HG03097 (cell line): ENCODE measurements around the gene TPRX2.
"Not testable (repeated sequence)": the region's sequence is repeated elsewhere in the genome, so short reads cannot be mapped to it uniquely, and the experiment has no call there.

ENCODE experiments used
- ATAC-seq: cut with Tn5 transposase; IDR thresholded peaks from one replicate; pipeline ENCODE4 v1.9.1; 2021; ENCODE audit not compliant: unreplicated experiment, low FRiP score

Gene TPRX2, protein sequence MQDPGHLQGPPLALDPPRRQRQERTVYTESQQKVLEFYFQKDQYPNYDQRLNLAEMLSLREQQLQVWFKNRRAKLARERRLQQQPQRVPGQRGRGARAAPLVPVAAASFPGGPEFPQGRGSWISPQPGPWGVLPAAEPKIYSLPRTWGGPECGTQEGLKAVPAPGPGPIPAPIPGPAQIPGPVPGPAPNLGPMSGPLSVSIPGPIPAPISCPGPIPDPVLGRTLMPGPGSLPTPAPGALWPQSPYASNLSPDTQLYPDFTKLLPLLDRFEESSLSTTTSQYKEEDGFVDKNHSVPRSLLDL

DNA sequence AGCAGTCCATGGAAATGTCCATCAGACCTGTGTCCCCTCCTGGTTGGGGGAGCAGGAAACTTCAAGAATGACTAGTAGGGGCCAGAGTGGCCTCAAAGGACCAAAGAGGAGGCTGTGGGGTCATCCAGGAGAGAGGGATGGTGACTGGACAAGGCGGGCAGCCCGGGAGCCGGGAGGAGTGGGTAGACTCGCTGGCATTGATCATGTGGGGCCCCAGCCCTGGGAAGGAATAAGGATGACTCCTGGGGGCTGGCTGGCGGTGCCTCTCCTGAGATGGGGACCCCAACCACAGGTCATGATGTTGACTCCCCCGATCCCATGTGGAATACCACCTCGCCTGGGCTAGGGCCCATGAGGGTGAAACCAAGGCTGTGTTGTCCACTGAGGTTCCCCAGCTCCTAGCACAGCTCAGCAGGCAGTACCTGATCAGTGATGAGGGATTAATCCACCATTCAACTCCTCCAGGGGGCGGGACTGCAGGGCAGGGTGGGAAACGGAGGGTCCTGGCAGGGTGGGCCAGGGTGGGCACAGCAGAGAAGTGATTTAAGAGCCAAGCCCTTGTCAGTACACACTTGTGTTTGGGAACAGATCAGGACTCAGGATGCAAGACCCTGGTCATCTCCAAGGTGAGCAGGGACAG is at the start of gene TPRX2:
Gene TPRX2, plus strand, starts transcription at position 590 of the 640 bp plus-strand sequence. Its CDS starts 12 bp downstream, at position 602.
- ATAC-seq: not testable (repeated sequence)

DNA sequence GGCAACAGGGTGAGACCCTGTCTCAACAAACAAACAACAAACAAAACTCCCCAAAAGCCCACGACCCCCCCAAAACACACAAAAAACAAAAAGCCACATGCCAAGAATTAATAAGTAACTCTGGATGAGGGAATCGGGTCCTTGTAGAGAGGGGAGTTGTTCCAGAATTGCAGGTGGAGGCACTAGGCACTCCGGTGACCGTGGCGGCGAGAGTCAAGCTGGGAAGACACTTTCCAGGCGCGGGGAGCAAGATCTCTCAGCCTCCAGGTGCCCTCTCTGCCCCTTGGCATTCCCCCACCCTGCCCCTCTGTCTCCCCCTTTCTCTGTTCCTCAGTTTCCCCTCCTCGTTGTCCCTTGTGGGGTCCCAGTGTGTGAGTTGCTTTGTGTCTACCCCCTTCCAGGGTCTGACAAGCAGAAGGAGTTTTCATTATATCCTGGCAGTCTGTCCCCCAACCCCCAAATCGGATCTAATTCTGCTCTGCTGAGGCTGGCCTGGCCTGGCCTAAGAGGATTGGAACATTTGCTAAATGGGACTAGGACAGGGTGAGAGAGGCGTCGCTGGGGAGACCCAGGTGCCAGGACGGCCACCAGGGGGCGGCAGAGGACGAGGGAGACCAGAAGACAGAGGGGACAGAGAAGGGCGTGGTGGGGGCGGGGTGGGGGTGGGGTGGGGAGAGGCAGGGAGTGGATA is 45.6 kb upstream of the TPRX2 start:
- ATAC-seq: no peak

DNA sequence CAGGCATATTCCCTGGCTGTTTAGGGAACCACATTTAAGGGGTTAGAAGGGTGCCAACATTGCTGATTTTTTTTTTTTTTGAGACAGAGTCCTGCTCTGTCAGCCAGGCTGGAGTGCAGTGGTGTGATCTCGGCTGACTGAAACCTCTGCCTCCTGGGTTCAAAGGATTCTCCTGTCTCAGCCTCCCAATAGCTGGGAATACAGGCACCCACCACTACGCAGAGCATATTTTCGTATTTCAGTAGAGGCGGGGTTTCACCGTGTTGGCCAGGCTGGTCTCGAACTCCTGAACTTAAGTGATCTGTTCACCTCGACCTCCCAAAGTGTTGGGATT is 45.1 kb upstream of the TPRX2 start:
- no peak for ATAC-seq

DNA sequence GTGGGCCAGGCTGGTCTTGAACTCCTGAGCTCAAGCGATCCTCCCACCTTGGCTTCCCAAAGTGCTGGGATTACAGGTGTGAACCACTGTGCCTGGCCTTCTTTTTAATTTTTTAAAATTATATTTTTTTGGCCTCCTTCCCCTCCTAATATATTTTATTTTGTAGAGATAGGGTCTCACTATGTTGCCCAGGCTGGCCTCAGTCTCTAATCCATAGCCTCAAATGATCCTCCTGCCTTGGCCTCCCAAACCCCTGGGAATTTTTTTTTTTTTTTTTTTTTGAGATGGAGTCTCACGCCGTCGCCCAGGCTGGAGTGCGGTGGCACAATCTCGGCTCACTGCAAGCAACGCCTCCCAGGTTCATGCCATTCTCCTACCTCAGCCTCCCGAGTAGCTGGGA is 42.8 kb upstream of the TPRX2 start:
- not testable (repeated sequence) for ATAC-seq

DNA sequence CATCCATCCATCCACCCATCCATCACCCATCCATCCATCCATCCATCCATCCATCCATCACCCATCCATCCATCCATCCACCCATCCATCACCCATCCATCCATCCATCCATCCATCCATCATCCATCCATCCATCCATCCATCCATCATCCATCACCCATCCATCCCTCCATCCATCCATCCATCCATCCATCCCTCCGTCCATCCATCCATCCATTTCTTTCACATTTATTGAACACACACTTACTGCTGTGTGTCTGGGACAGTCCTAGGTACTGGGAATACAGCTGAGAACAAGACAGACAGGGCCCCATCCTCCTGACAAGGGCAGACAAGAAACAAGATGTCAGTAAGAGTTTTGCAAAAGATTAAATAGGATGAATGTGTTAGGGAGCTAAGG is 40.8 kb upstream of the TPRX2 start:
- ATAC-seq: not testable (repeated sequence)

DNA sequence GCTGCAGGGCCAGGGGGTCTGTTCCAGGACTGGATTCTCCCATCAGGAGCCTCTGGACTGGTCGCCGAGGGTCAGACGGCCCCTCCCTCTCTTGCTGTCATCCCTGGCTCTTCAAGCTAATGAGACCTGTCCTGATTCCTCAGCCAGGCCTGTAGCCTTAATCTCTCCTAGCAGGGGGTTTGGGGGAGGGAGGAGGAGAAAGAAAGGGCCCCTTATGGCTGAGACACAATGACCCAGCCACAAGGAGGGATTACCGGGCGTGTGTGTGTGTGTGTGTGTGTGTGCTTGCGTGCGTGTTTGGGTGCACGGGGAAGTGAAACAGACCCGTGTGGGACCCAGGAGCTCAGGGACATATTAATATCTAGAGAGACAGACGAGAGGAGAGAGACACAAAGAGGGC is 39.2 kb upstream of the TPRX2 start:
- ATAC-seq: no peak

DNA sequence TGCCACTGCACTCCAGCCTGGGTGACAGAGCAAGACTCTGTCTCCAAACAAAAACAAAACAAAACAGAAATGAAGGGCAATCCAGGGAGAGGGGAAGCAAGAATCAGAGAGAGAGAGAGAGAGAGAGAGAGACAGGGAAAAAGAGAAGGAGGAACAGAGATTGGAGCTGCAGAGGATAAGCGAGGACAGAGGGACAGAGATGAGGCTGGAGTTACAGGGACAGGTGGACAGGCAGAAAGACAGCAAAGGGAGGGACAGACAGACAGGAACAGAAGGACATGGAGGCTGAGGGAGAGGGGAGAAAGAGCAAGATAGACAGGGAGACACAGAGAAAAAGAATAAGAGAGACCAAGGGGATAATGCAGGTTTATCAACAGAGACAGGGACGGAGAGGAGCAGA is 38.6 kb upstream of the TPRX2 start:
- ATAC-seq: no peak

DNA sequence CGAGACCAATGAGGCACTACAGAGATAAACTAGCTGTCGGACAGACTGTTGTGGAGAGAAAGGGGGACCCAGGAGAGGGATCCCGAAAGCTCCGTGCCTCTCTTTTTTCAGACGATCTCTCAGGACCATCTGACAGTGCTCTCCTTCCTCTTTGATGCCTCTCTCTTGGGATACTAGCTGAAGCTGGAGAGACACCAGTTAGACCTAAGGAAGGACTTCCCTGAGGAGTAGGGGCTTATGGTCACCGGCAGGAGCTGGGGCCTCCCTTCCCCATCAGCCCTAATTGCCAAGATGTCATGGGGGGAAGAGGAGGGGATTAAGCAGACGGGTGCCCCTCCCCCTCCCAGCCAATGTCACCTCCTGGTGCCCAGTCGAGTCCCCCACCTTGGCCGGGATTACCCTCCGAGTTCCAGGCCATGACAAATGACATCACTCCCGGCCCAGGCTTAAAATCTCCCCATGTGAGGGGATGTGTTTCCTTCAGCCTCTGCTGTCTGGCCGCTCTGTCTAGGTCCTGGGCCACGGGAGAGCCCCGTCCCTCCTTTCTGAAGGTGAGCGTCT is 37.5 kb upstream of the TPRX2 start, which contains the start of gene CRX:
Gene CRX, plus strand, starts transcription at position 478 of the 561 bp plus-strand sequence. CDS start 12,507 bp downstream, outside the sequence.
- no peak for ATAC-seq

DNA sequence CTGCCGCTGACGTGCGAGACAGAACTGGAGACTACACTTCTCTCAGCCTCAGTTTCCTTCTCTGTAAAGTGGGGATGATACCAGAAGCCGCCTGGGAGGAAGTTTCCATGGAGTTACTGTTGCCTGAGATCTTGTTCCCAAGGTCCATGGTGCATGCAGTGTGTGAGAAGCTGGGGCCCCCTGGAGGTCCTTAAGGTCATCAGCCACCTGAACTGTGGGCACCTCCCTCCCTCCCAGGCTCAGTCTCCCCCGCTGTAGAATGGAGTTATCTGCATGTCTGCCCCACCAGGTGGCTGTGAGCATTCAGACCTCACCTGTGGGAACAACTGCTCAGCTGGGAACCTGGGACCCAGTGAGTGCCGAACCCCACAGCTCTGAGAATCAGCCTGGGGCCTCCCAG is 34.6 kb upstream of the TPRX2 start:
- ATAC-seq: no peak

DNA sequence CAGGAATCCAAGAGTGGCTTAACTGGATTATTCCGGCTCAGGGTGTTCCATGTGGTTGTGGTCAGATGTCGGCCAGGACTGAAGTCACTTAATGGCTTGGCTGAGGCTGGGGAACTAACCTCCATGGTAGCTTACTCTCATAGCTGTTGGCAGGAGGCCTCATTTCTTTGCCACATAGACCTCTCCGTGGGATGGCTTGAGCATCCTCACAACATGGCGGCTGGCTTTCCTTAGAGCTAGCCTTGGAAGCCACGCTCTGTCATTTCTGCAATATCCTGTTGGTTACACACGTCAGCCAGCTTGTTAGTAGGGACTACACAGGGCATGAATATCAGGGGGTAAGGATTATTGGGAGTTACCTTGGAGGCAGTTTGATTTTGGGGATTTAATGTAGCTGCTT is 32.2 kb upstream of the TPRX2 start:
- ATAC-seq: no peak

DNA sequence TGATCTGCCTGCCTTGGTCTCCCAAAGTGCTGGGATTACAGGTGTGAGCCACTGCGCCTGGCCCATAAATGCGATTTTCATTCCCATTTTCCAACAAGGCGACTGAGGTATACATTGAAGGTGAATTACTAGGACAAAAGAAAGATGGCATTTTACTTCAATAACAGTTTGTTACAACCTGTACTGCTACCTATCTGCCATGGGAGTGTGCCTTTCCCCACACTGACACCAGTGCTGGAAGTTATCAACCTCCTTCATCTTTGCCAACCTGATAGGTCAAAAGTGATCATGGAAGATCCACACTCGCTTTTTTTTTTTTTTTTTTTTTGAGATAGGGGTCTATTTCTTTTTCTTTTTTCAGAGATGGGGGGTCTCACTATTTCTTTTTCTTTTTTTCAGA is 26.3 kb upstream of the TPRX2 start:
- no peak for ATAC-seq

DNA sequence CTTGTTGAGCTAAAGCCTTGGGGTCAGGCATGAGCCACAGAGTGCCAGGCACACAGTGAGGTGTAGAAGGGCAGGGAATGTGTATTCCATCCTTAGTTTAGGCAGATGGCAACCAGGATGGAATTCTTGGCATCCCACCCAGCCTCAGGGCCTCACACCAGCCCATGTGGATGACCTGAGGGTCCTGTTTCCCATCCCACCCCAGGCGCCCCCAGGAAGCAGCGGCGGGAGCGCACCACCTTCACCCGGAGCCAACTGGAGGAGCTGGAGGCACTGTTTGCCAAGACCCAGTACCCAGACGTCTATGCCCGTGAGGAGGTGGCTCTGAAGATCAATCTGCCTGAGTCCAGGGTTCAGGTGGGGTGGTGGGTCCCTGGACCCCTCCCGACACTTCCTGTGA is 23.0 kb upstream of the TPRX2 start:
- no peak for ATAC-seq

DNA sequence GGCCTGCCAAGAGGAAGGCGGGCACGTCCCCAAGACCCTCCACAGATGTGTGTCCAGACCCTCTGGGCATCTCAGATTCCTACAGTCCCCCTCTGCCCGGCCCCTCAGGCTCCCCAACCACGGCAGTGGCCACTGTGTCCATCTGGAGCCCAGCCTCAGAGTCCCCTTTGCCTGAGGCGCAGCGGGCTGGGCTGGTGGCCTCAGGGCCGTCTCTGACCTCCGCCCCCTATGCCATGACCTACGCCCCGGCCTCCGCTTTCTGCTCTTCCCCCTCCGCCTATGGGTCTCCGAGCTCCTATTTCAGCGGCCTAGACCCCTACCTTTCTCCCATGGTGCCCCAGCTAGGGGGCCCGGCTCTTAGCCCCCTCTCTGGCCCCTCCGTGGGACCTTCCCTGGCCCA is 19.6 kb upstream of the TPRX2 start:
- ATAC-seq: no peak

DNA sequence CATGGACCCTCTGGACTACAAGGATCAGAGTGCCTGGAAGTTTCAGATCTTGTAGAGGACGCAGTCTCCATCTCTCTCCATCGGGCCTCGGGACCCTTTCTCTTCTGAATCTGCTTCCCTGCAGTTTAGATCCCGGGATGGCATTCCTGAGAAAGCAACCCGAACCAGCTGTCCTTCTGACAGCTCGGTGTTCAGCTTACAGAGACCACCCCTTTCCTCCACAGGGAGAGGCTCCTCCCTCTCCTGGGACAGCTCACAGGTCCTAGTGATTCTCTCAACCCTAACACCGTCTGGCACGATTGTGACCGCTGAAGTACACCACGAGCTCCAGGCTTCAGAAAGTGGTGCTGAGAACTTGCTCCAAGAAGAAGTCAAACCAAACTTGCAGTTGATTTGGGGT is 19.1 kb upstream of the TPRX2 start:
- ATAC-seq: no peak

DNA sequence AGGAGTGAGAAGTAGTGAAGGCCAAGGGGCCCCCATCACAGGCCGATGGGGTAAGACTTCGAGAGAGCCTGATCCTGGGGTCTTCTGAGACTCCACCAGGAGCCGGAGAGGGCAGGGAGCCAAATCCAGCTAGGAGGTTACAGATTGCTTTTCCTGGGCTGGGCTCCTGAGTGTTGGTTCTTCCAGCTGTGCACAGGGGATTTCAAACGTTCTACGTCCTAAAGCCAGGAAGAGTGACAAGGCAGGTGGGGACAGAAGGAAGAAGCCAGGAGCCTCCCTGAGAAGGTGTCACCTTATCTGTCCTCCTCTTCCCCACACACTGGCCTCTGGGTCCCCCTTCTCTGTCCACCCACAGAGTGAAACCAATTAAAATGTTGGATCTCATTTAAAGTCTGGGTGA is 16.1 kb upstream of the TPRX2 start:
- no peak for ATAC-seq

DNA sequence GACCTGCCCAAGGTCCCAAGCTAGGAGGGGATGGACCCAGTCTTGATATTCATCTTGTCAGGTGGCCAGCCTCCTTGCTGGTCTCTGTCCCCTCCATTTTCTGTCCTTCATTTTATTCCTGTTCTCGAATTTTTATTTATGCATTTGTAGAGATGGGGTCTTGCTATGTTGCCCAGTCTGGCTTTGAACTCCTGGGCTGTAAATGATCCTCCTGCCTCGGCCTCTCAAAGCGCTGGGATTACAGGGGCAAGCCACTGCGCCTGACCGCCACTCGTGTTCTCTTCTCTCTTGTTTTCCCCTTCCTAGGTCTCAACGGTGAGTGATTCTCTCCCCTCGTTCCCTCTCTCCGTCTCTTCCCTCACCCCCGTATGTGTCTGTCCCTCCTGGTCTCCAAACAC is 10.6 kb upstream of the TPRX2 start:
- no peak for ATAC-seq

DNA sequence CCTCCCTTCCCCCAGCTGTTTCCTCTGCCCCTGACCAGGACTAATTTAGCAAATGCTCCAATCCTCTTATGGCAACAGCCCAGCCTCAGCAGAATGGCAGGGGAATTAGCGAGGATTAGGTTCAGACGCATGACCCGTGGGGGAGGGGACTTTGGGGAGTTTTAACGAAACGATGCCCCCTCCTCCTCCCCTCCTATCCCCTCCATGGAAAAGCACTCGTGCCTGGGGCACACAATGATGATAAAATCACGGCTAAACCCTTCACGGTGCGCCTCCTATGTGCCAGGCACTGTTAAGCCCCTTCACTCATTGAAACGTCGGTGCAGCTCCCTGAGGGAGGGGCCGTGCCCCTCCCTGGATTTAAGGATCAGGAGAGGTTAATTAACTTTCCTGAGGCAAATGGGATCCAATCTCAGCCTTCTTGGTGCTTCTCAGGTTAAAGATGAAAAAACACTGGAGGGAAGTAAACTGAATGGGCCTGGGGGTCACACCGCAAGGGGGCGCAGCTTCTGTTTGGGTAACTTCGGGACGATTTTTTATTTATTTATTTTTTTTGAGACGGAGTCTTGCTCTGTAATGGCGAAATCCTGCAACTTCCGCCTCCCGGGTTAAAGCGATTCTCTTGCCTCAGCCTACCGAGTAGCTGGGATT is 10.1 kb upstream of the TPRX2 start:
- ATAC-seq: no peak

DNA sequence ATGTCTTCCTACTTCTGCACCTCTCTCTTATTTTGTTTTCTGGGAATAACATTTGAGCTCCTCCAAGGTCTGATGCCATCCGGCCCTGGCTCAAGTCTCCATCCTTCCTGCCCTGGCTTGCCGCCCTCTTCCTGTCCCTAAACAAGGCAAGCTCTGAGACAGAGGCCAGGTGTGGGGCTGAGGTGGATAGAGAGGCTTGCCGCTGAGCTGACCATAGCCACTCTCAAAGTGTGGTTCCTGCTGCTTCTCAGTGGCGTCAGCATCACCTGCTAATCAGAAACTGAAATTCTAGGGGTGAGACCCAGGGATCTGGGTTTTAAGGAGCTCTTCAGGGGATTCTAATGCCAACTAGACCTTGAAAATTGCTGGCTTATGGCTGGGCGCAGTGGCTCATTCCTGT is 6.0 kb upstream of the TPRX2 start:
- no peak for ATAC-seq

DNA sequence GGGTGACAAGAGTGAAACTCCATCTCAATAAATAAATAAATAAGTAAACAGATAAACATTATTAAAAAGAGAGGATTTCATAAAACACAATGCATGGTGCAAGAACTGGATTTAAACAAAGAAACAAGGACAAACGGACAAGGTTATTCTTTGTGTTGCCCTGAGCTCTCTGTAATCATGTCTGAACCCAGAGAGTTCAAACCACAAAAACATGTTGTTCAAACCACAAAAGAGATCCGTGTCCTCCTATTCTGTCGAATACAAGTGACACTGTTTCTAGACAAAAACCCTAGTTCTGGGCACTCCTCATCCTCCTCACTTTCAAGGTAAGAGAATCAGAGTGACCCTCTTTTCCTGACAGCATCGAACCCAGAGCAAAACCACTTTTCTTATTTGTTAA is 4.6 kb upstream of the TPRX2 start:
- ATAC-seq: no peak

DNA sequence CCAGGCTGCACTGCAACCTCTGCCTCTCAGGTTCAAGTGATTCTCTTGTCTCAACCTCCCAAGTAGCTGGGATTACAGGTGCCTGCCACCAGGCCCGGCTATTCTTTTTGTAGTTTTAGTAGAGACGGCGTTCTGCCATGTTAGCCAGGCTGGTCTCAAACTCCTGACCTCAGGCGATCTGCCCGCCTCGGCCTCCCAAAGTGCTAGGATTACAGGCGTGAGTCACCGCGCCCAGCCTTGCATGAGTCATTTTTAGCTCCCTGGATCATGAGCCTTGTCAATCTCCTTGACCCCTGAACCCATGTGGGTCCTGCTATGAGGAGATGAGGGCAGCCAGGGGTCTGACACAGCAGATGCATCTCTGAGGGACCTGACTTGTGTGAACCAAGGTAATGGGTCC is 804 bp upstream of the TPRX2 start:
- ATAC-seq: not testable (repeated sequence)

DNA sequence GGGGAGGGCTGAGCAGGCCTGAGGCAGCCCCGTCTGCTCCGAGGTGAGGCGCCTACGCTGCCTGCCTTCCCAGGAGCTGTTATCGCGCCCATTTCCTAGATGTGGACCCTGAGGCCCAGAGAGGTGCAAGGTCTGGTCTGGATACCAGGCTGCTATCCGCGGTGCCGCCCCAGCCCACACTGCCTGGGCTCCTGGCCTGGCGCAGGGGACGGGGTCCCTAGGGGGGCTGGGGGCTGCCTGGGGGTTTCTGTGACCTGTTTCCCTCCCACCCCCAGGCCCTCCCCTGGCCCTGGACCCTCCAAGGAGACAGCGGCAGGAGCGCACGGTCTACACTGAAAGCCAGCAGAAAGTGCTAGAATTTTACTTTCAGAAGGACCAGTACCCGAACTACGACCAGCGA is 803 bp downstream of the TPRX2 start:
- not testable (repeated sequence) for ATAC-seq
